Measurements from ENCODE around the gene CCDC7.
"Not testable (repeated sequence)": the region's sequence is repeated elsewhere in the genome, so short reads cannot be mapped to it uniquely, and the experiment has no call there.

The CCDC7 gene

DNA sequence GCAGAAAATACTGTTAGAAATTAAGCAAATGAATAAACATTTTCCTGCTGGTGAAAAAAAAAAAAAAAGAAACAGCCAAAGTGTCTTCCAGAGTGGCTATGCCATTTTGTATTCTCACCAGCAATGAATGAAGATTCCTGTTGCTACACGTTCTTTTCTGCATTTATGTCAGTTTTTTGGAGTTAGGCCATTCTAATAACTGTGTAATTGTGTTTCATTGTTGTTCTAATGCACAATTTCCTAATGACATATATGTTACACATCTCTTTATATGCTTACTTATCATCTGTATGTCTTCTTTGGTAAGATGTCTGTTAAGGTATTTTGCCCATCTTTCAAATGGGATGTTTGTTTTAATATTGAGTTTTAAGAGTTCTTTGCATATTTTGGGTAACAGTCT lies 298.4 kb downstream of the CCDC7 start:
- Histone ChIP-seq H3F3A (ENCODE audit: insufficient read depth, low read length) (no peaks in the 10 kb centered on the region), H4K20me1 (ENCODE audit: insufficient read depth, low read length) (no peaks in the 10 kb centered on the region), H3K79me2 (ENCODE audit: low read length) (no peaks in the 10 kb centered on the region)

GRCh38 chr10:32746869-32747268 lies 300.9 kb downstream of the CCDC7 start:
- no peak overlapping the region for H3K4me2 ChIP-seq (ENCODE audit: low read depth, low read length)
- H3K27ac ChIP-seq (ENCODE audit: low read length), result no peak overlapping the region
- H3K9ac ChIP-seq (ENCODE audit: low read length), result no peak overlapping the region
- no peaks in the 10 kb centered on the region for H3K36me3 ChIP-seq (replicated peaks; ENCODE audit: insufficient read depth, low read length)
- no peaks in the 10 kb centered on the region for H3K27me3 ChIP-seq (replicated peaks; ENCODE audit: insufficient read depth, low read length)
- no peak for DNase-seq
- H2AFZ ChIP-seq (ENCODE audit: low read length), result no peak overlapping the region
- H3K79me2 ChIP-seq (ENCODE audit: low read length), result no peaks in the 10 kb centered on the region
- no peaks in the 10 kb centered on the region for H3K9me2 ChIP-seq (replicated peaks; ENCODE audit: insufficient read depth, low read length)
- H3F3A ChIP-seq (ENCODE audit: insufficient read depth, low read length), result no peaks in the 10 kb centered on the region
- H3K4me1 ChIP-seq (ENCODE audit: low read length), result no peaks in the 10 kb centered on the region
- TF ChIP-seq EZH2phosphoT487 (IDR thresholded peaks at IDR 0.05; ENCODE audit: low read length), result no peak
- TF ChIP-seq EZH2 (optimal IDR thresholded peaks at IDR 0.05; ENCODE audit: low read depth, low read length), result no peak
- TF ChIP-seq CTCF (IDR thresholded peaks at IDR 0.05; ENCODE audit: low read length), result no peak
- no peak overlapping the region for H3K4me3 ChIP-seq (ENCODE audit: low read length)
- H3K9me3 ChIP-seq (replicated peaks; ENCODE audit: insufficient read depth, low read length), result no peaks in the 10 kb centered on the region
- H4K20me1 ChIP-seq (ENCODE audit: insufficient read depth, low read length), result no peaks in the 10 kb centered on the region

More for the DNA sequence above, 298.4 kb downstream of the CCDC7 start:
- Histone ChIP-seq H3K4me2 (ENCODE audit: low read depth, low read length) (no peak overlapping the region), H3K9me2 (replicated peaks; ENCODE audit: insufficient read depth, low read length) (no peaks in the 10 kb centered on the region), H3K4me3 (ENCODE audit: low read length) (no peak overlapping the region), H3K4me1 (ENCODE audit: low read length) (no peaks in the 10 kb centered on the region), H3K27ac (ENCODE audit: low read length) (no peak overlapping the region), H3K9ac (ENCODE audit: low read length) (no peak overlapping the region), H3K9me3 (replicated peaks; ENCODE audit: insufficient read depth, low read length) (no peaks in the 10 kb centered on the region), H3K27me3 (replicated peaks; ENCODE audit: insufficient read depth, low read length) (no peaks in the 10 kb centered on the region), H3K36me3 (replicated peaks; ENCODE audit: insufficient read depth, low read length) (no peaks in the 10 kb centered on the region), H2AFZ (ENCODE audit: low read length) (no peak overlapping the region)
- DNase-seq, result no peak
- TF ChIP-seq EZH2 (optimal IDR thresholded peaks at IDR 0.05; ENCODE audit: low read depth, low read length) (no peak), CTCF (IDR thresholded peaks at IDR 0.05; ENCODE audit: low read length) (no peak), EZH2phosphoT487 (IDR thresholded peaks at IDR 0.05; ENCODE audit: low read length) (no peak)

DNA sequence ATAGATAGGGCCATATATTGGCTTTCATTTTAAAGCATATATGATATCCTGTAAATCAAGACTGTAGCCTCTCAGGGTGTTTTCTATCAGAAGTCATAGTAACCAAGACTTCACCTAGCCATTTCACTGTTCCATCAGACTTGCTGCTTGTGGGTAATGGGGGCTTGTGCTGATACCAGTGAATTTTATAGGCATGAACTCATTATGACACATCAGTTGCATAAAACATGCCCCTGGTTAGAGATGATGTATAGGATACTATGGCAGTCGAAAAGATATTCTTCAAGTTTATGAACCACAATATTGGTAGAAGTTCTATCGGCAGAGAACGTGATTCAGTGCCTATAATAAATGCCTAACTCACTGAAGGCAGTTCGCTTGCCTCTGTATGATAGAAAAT lies 305.6 kb downstream of the CCDC7 start:
- H3K4me1 ChIP-seq (ENCODE audit: low read length), result no peaks in the 10 kb centered on the region
- H4K20me1 ChIP-seq (ENCODE audit: insufficient read depth, low read length), result no peaks in the 10 kb centered on the region
- no peaks in the 10 kb centered on the region for H3F3A ChIP-seq (ENCODE audit: insufficient read depth, low read length)
- H3K27ac ChIP-seq (ENCODE audit: low read length), result no peak overlapping the region
- no peak overlapping the region for H3K9ac ChIP-seq (ENCODE audit: low read length)
- no peaks in the 10 kb centered on the region for H3K79me2 ChIP-seq (ENCODE audit: low read length)
- H3K9me2 ChIP-seq (replicated peaks; ENCODE audit: insufficient read depth, low read length), result no peaks in the 10 kb centered on the region
- H3K36me3 ChIP-seq (replicated peaks; ENCODE audit: insufficient read depth, low read length), result no peaks in the 10 kb centered on the region
- TF ChIP-seq EZH2phosphoT487 (IDR thresholded peaks at IDR 0.05; ENCODE audit: low read length) (no peak), CTCF (IDR thresholded peaks at IDR 0.05; ENCODE audit: low read length) (no peak)
- no peak overlapping the region for H3K4me2 ChIP-seq (ENCODE audit: low read depth, low read length)
- DNase-seq, result no peak
- H3K27me3 ChIP-seq (replicated peaks; ENCODE audit: insufficient read depth, low read length), result no peaks in the 10 kb centered on the region
- H3K9me3 ChIP-seq (replicated peaks; ENCODE audit: insufficient read depth, low read length), result no peaks in the 10 kb centered on the region
- no peak overlapping the region for H3K4me3 ChIP-seq (ENCODE audit: low read length)
- H2AFZ ChIP-seq (ENCODE audit: low read length), result no peak overlapping the region

DNA sequence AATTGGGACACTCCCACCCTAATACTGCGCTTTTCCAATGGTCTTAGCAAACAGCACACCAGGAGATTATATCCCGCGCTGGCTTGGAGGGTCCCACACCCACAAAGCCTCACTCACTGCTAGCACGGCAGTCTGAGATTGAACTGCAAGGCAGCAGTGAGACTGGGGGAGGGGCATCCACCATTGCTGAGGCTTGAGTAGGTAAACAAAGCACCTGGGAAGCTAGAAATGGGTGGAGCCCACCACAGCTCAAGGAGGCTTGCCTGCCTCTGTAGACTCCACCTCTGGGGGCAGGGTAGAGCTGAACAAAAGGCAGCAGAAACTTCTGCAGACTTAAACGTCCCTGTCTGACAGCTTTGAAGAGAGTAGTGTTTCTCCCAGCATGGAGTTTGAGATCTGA lies 309.0 kb downstream of the CCDC7 start:
- H3F3A ChIP-seq (ENCODE audit: insufficient read depth, low read length); H3K27me3 ChIP-seq (replicated peaks; ENCODE audit: insufficient read depth, low read length); H3K9me2 ChIP-seq (replicated peaks; ENCODE audit: insufficient read depth, low read length); H3K9ac ChIP-seq (ENCODE audit: low read length); H3K4me3 ChIP-seq (ENCODE audit: low read length); H2AFZ ChIP-seq (ENCODE audit: low read length); H3K4me1 ChIP-seq (ENCODE audit: low read length); H3K27ac ChIP-seq (ENCODE audit: low read length); H3K9me3 ChIP-seq (replicated peaks; ENCODE audit: insufficient read depth, low read length); H3K36me3 ChIP-seq (replicated peaks; ENCODE audit: insufficient read depth, low read length); H3K79me2 ChIP-seq (ENCODE audit: low read length); H3K4me2 ChIP-seq (ENCODE audit: low read depth, low read length); H4K20me1 ChIP-seq (ENCODE audit: insufficient read depth, low read length); DNase-seq: not testable (repeated sequence)

Data from MM.1S (cell line).